ENCODE results near the gene GAB1. TPM values are rescaled to one million over a fixed set of nuclear protein-coding genes. Genes with fewer than 3 reads are reported as not detected.
A peak's percentile ranks its signal among the peaks of the same experiment; 100 is the strongest.

Gene GAB1
- total RNA-seq, 2 donors from 2014 or later = 48.9 to 81.2 TPM

GRCh38 chr4:143363332-143363731 lies 26.7 kb downstream of the GAB1 start:
- intact Hi-C loops (cut with DNase I) = no loop called here

GRCh38 chr4:143364063-143364462 lies 27.4 kb downstream of the GAB1 start:
- no peak for TF ChIP-seq CTCF (IDR thresholded peaks at IDR 0.05)
- Histone ChIP-seq H3K27ac (no peak overlapping the region), H3K4me3 (no peak overlapping the region), H3K9me3 (no peaks in the 10 kb centered on the region), H3K27me3 (no peaks in the 10 kb centered on the region), H3K36me3 (no peaks in the 10 kb centered on the region), H3K4me1 (no peaks in the 10 kb centered on the region), H3K9ac (ENCODE audit: low read depth in 2 of 2, low read length in 2 of 2) (no peak overlapping the region)
- DNase-seq = no peak
- intact Hi-C loops (cut with DNase I) = no loop called here

More at GRCh38 chr4:143363332-143363731, 26.7 kb downstream of the GAB1 start:
- Histone ChIP-seq H3K9me3 (no peaks in the 10 kb centered on the region), H3K27ac (no peak overlapping the region), H3K27me3 (no peaks in the 10 kb centered on the region), H3K9ac (ENCODE audit: low read depth in 2 of 2, low read length in 2 of 2) (no peak overlapping the region), H3K36me3 (no peaks in the 10 kb centered on the region), H3K4me1 (peaks cover under 1% of the 10 kb centered on the region), H3K4me3 (no peak overlapping the region)
- TF ChIP-seq CTCF (IDR thresholded peaks at IDR 0.05) = no peak
- DNase-seq = no peak

- Histone ChIP-seq H3K9me3 (no peaks in the 10 kb centered on the region), H3K36me3 (no peaks in the 10 kb centered on the region), H3K27ac (no peak overlapping the region), H3K27me3 (no peaks in the 10 kb centered on the region), H3K4me3 (no peak overlapping the region), H3K4me1 (no peaks in the 10 kb centered on the region), H3K9ac (ENCODE audit: low read depth in 2 of 2, low read length in 2 of 2) (no peak overlapping the region)
- no peak for TF ChIP-seq CTCF (IDR thresholded peaks at IDR 0.05)
- intact Hi-C loops (cut with DNase I) = no loop called here
- no peak for DNase-seq
These were observed 31.2 kb downstream of the GAB1 start for GRCh38 chr4:143367863-143368262.

- intact Hi-C loops (cut with DNase I) = no loop called here
- Histone ChIP-seq H3K9me3 (no peaks in the 10 kb centered on the region), H3K9ac (ENCODE audit: low read depth in 2 of 2, low read length in 2 of 2) (no peak overlapping the region), H3K27ac (peak overlapping the region; percentile 29), H3K4me1 (no peaks in the 10 kb centered on the region), H3K36me3 (no peaks in the 10 kb centered on the region), H3K27me3 (no peaks in the 10 kb centered on the region), H3K4me3 (no peak overlapping the region)
- TF ChIP-seq CTCF (IDR thresholded peaks at IDR 0.05) = no peak
- DNase-seq = peak; percentile 33
These were observed 32.9 kb downstream of the GAB1 start for GRCh38 chr4:143369552-143369951.

- no peak overlapping the region for H3K9ac ChIP-seq (ENCODE audit: low read depth in 2 of 2, low read length in 2 of 2)
- no peak overlapping the region for H3K27ac ChIP-seq
- no peaks in the 10 kb centered on the region for H3K27me3 ChIP-seq
- intact Hi-C loops (cut with DNase I) = no loop called here
- H3K36me3 ChIP-seq = no peaks in the 10 kb centered on the region
- no peaks in the 10 kb centered on the region for H3K9me3 ChIP-seq
- H3K4me1 ChIP-seq = no peaks in the 10 kb centered on the region
- H3K4me3 ChIP-seq = no peak overlapping the region
- TF ChIP-seq CTCF (IDR thresholded peaks at IDR 0.05) = no peak
- no peak for DNase-seq
These were observed 35.6 kb downstream of the GAB1 start for GRCh38 chr4:143372093-143372915.

All from colonic mucosa (tissue), 4 donors.